Measurements from ENCODE around the gene COG3.
A peak's percentile ranks its signal among the peaks of the same experiment; 100 is the strongest.

COG3 gene

DNA sequence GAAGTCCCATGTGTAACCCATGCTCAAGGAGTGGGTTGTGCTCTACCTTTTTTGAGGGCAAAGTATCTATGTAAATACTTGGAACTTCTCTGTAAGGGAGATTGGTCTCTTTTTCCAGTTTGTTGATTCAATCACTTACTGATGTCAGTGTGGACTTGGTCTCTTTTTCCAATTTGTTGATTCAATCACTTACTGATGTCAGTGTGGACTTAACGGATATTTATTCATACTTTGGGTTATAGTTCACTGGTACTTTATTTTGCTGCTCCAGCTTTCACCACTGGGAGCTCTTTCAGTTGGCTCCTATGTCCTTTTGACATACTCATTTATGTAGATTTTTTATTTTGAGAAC lies 36.4 kb downstream of the COG3 start:
- H3K27me3 ChIP-seq (ENCODE audit: low read depth) = no peaks in the 10 kb centered on the region
- DNase-seq (ENCODE audit: low spot score in 2 of 2) = no peak
- in situ Hi-C loops (cut with MboI; ENCODE audit: low sequenced_read_pairs) = no loop called here
- H3K9me3 ChIP-seq = no peaks in the 10 kb centered on the region
- peaks cover 6% of the 10 kb centered on the region for H3K4me1 ChIP-seq
- no peak overlapping the region for H3K4me3 ChIP-seq
- H3K36me3 ChIP-seq (replicated peaks) = peaks cover 33% of the 10 kb centered on the region

DNA sequence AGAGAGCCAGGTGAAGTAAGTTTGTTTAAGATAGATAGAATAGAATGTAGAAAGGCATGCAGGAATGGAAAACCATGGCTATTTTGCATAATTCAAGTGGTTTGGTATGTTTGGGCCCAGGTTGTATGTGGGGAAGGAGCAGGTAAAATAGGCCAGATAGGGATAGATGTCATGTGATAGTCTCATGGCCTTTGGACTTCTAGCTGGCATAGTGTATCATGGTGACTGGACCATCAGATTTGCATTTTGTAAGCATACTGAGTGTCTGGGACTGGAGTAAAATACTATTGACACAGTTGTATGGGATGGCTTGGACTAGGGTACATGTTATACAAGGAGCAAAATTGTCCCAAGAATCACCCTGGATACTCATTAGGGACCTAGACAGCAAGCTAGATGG lies 38.9 kb downstream of the COG3 start:
- H3K27me3 ChIP-seq (ENCODE audit: low read depth) = no peaks in the 10 kb centered on the region
- in situ Hi-C loops (cut with MboI; ENCODE audit: low sequenced_read_pairs) = no loop called here
- peaks cover 6% of the 10 kb centered on the region for H3K4me1 ChIP-seq
- no peak overlapping the region for H3K4me3 ChIP-seq
- no peak for DNase-seq (ENCODE audit: low spot score in 2 of 2)
- no peaks in the 10 kb centered on the region for H3K9me3 ChIP-seq
- peaks cover 31% of the 10 kb centered on the region for H3K36me3 ChIP-seq (replicated peaks)

DNA sequence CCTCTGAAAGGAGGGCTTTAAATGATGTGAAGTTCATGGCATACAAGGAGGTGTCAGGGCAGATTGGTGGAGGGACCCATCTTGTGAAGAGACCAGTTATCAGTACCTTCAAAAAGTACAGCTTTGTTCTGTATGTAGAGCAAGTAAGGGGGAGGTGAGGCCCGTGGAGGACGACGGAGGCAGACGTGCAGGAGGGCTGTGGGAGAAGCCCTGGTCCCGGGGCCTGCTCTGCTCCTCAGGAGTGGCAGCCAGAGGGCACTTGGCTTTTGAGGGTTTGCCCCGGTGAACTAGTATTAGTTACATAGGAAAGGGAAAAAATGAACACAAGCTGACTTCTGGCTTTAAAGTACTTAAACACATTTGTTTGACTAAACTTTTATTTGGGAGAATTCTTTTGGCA lies 42.1 kb downstream of the COG3 start:
- no peak for DNase-seq (ENCODE audit: low spot score in 2 of 2)
- in situ Hi-C loops (cut with MboI; ENCODE audit: low sequenced_read_pairs) = no loop called here
- no peaks in the 10 kb centered on the region for H3K27me3 ChIP-seq (ENCODE audit: low read depth)
- H3K4me3 ChIP-seq = no peak overlapping the region
- H3K4me1 ChIP-seq = no peaks in the 10 kb centered on the region
- peaks cover 35% of the 10 kb centered on the region for H3K36me3 ChIP-seq (replicated peaks)
- H3K9me3 ChIP-seq = no peaks in the 10 kb centered on the region

DNA sequence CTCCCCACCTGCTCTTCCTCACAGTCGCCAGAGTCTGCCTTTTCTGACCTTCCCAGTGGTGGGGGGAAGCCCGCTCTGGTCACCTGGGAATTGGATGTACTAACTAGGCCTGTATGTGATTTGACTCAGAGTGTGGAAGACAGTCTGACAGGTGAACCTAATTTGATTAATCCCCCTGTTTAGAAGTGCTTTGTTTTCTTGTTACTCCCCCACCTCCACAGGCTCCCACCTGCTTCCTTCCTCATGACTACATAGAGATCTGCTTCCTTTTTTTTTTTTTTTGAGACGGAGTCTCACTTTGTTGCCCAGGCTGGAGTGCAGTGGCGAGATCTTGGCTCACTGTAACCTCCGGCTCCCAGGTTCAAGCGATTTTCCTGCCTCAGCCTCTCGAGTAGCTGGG lies 44.0 kb downstream of the COG3 start:
- peaks cover 31% of the 10 kb centered on the region for H3K36me3 ChIP-seq (replicated peaks)
- in situ Hi-C loops (cut with MboI; ENCODE audit: low sequenced_read_pairs) = no loop called here

DNA sequence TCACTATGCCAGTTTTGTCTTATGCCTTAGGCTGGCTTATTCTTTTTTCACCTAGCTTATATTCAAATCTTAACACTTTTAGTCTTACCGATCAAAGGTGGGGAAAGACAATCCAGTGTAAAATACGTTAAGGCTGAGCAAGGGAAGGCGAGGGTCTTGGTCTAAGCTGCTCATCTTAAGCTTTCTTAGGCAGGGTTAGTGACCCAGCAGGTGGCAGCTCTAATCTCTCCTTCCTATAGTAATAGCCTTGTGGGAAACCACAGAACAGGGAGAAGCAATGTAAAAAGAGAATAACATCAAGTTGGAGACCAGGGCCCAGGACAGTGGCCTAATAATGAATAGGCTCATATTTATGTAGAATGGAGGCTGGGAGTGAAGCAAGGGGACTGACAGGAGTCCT lies 45.9 kb downstream of the COG3 start:
- H3K36me3 ChIP-seq (replicated peaks) = peaks cover 20% of the 10 kb centered on the region
- H3K4me1 ChIP-seq = no peaks in the 10 kb centered on the region
- no peaks in the 10 kb centered on the region for H3K9me3 ChIP-seq
- H3K4me3 ChIP-seq = no peak overlapping the region
- in situ Hi-C loops (cut with MboI; ENCODE audit: low sequenced_read_pairs) = no loop called here
- DNase-seq (ENCODE audit: low spot score in 2 of 2) = no peak
- no peaks in the 10 kb centered on the region for H3K27me3 ChIP-seq (ENCODE audit: low read depth)

More for the DNA sequence above, 44.0 kb downstream of the COG3 start:
- Histone ChIP-seq H3K4me3 (no peak overlapping the region), H3K27me3 (ENCODE audit: low read depth) (no peaks in the 10 kb centered on the region), H3K4me1 (no peaks in the 10 kb centered on the region), H3K9me3 (no peaks in the 10 kb centered on the region)
- DNase-seq (ENCODE audit: low spot score in 2 of 2) = no peak

DNA sequence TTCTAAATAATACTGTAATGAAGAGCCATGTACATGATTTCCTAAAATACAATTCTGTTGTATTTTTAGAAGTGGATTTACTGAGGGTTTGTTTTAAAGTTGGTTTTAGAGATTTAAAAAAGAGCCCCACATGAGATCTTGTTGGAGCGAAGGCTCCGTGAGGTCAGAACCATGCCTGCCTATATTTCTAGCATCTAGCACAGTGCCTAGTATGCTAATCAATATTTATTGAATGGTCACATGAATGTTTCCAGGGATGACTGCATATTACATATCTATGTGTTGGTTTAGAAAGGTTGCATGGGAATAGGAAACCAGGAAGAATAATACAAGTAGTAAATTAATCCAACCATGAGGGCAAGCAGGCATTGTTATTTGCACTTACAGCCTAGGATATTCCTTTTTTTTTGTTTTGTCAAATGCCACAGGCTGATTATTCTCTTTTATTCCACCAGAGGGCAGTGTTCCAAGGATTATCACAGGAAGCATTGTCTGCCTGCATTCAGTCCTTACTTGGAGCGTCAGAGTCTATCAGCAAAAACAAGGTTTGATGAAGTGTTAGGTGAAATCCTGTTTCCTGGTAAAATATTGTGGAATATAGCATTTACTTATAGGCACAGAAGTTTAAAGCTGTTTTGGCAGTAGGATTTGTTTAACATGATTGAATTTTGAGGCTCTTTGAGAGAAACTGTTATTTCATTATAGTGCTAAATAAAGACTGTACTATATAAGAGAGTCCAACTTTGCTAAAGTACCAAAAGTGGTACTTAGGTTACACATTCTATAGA lies 46.8 kb downstream of the COG3 start:
- Histone ChIP-seq H3K4me3 (no peak overlapping the region), H3K36me3 (replicated peaks) (peaks cover 24% of the 10 kb centered on the region; the same call in 1 of the 2 replicates)
- in situ Hi-C loops (cut with MboI; ENCODE audit: low sequenced_read_pairs) = no loop called here

DNA sequence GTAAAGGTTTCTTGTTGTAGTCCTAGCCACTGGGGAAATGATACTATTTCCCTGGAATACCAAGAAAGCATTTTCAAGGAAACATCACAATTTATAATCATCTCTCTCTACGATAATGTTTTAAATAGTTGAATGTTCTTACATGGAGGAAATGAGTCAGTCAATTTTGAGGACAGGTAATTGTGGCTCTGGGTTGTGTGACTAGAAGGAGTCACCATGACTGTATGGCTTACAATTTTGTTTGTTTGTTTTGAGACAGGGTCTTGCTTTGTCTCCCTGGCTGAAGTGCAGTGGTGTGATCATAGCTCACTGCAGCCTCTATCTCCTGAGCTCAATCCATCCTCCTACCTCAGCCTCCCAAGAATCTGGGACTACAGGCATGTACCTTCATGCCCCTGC lies 47.4 kb downstream of the COG3 start:
- Histone ChIP-seq H3K4me3 (no peak overlapping the region), H3K9me3 (no peaks in the 10 kb centered on the region), H3K4me1 (no peaks in the 10 kb centered on the region), H3K27me3 (ENCODE audit: low read depth) (no peaks in the 10 kb centered on the region), H3K36me3 (replicated peaks) (peaks cover 20% of the 10 kb centered on the region; the same call in 1 of the 2 replicates)
- DNase-seq (ENCODE audit: low spot score in 2 of 2) = no peak
- in situ Hi-C loops (cut with MboI; ENCODE audit: low sequenced_read_pairs) = no loop called here

More for the DNA sequence above, 46.8 kb downstream of the COG3 start:
- Histone ChIP-seq H3K9me3 (no peaks in the 10 kb centered on the region), H3K4me1 (no peaks in the 10 kb centered on the region), H3K27me3 (ENCODE audit: low read depth) (no peaks in the 10 kb centered on the region)
- DNase-seq (ENCODE audit: low spot score in 2 of 2) = peak; percentile 48 to 76

DNA sequence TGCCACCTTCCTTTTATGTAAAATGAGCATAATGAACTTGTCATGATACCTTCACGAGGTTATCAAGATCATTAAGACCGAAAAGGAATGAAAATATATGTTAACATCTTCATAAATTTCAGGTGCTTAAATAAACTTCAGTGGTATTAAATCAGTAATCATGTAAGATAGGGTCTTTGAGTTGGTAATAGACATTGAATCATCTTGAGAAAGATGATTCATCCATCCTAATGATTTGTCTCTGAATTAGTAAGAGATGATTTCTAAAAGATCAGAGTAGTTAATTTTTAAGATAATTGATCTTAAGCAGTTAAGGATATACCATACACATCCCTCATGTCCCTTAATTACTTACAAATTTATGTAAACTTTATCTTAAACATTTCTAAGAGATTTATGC lies 52.0 kb downstream of the COG3 start:
- H3K9me3 ChIP-seq = no peaks in the 10 kb centered on the region
- DNase-seq (ENCODE audit: low spot score in 2 of 2) = no peak
- H3K27me3 ChIP-seq (ENCODE audit: low read depth) = no peaks in the 10 kb centered on the region
- H3K36me3 ChIP-seq (replicated peaks) = peaks cover 37% of the 10 kb centered on the region
- H3K4me3 ChIP-seq = no peak overlapping the region
- in situ Hi-C loops (cut with MboI; ENCODE audit: low sequenced_read_pairs) = no loop called here
- no peaks in the 10 kb centered on the region for H3K4me1 ChIP-seq

DNA sequence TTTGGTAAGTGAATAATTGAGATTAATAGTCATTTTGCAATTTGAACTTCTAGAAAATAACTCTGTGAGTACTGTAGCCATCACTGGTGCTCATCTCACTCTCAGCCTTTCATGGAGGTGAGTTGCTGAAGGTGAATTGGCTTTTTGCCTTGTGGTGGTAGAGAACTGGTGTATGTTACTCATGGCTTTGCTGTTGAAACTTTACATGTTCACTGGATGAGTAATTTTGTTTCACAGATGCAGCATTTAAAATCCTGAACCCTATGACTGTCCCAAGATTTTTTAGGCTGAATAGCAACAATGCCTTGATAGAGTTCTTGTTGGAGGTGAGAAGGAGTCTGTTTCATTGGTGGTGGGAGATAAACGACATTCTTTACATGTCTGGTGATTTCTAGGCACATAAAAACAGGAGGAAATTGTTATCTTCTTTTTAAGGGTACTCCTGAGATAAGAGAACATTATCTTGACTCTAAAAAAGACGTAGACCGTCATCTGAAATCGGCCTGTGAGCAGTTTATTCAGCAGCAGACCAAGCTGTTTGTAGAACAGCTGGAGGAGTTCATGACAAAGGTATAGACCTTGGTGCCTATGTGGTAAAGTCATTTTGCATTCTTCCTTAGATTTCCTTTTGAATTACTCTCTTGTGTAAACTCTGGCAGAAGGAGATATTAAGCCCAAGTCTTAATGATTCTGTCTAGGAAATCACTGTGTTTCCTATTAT lies 53.9 kb downstream of the COG3 start:
- in situ Hi-C loops (cut with MboI; ENCODE audit: low sequenced_read_pairs) = no loop called here
- no peaks in the 10 kb centered on the region for H3K4me1 ChIP-seq
- no peak for DNase-seq (ENCODE audit: low spot score in 2 of 2)
- H3K27me3 ChIP-seq (ENCODE audit: low read depth) = no peaks in the 10 kb centered on the region
- peaks cover 38% of the 10 kb centered on the region for H3K36me3 ChIP-seq (replicated peaks)
- no peaks in the 10 kb centered on the region for H3K9me3 ChIP-seq
- no peak overlapping the region for H3K4me3 ChIP-seq

DNA sequence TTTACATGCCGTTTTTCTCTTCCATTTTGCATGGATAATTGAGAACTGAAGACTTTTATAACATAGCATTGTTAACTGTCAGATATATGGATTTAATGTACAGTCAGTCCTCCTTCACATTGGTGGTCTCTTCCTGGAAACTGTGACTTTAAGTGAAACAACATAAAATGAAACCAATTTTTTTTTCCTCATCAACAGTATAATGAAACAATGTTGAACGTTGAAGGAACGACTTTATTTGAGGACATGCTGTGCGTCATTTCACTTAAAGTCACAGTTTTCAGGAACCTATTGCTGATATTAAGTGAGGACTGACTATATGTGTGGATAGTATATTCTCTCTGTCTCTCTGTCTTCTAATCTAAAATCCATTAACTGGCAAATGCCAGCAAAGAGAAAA lies 54.8 kb downstream of the COG3 start:
- Histone ChIP-seq H3K4me1 (peaks cover 2% of the 10 kb centered on the region), H3K36me3 (replicated peaks) (peaks cover 38% of the 10 kb centered on the region)

DNA sequence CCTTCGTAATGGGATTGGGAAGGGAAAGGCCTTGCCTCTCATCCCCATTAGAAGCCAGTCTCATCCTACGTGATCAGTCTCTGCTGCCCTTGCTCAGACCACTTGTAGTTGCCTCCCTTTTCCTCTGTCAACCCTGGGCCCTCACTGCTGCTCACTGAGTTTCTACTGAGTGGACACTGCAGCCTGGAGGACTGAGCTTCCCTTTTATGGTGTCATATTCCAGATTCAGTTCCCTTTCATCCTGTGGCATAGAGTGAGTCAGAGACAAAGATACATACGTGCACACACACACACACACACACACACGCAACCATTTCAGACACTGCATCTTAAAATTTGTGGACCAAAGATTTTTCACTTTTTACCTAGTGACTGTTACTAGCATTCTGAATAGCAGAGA lies 56.6 kb downstream of the COG3 start:
- H3K4me3 ChIP-seq = no peak overlapping the region
- in situ Hi-C loops (cut with MboI; ENCODE audit: low sequenced_read_pairs) = no loop called here
- no peaks in the 10 kb centered on the region for H3K27me3 ChIP-seq (ENCODE audit: low read depth)
- H3K4me1 ChIP-seq = peaks cover 8% of the 10 kb centered on the region
- H3K36me3 ChIP-seq (replicated peaks) = peaks cover 34% of the 10 kb centered on the region
- no peaks in the 10 kb centered on the region for H3K9me3 ChIP-seq
- DNase-seq (ENCODE audit: low spot score in 2 of 2) = no peak

More for the DNA sequence above, 54.8 kb downstream of the COG3 start:
- Histone ChIP-seq H3K4me3 (no peak overlapping the region), H3K9me3 (no peaks in the 10 kb centered on the region), H3K27me3 (ENCODE audit: low read depth) (no peaks in the 10 kb centered on the region)
- in situ Hi-C loops (cut with MboI; ENCODE audit: low sequenced_read_pairs) = no loop called here
- no peak for DNase-seq (ENCODE audit: low spot score in 2 of 2)

DNA sequence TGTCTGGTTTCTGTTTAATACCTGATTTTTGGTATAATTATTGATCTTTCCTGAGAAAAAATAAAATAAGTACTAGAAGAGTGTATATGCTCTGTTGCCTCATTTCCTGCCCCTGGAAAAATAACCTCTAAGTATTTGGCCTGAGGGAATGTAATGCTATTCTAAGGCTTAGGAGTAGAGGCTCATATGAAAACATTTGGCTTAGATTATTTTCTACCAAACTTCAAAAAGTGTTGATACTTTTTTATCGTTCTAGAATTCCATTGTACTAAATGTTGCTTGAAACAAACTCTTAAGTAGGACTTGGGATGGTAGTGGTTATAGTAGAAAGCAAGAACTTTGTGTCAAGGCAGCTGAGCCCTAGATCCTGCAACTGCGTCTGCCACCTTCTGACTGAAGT lies 57.8 kb downstream of the COG3 start:
- Histone ChIP-seq H3K27me3 (ENCODE audit: low read depth) (no peaks in the 10 kb centered on the region), H3K9me3 (no peaks in the 10 kb centered on the region), H3K4me3 (no peak overlapping the region), H3K36me3 (replicated peaks) (peaks cover 29% of the 10 kb centered on the region), H3K4me1 (peaks cover 13% of the 10 kb centered on the region)
- no peak for DNase-seq (ENCODE audit: low spot score in 2 of 2)
- in situ Hi-C loops (cut with MboI; ENCODE audit: low sequenced_read_pairs) = no loop called here

DNA sequence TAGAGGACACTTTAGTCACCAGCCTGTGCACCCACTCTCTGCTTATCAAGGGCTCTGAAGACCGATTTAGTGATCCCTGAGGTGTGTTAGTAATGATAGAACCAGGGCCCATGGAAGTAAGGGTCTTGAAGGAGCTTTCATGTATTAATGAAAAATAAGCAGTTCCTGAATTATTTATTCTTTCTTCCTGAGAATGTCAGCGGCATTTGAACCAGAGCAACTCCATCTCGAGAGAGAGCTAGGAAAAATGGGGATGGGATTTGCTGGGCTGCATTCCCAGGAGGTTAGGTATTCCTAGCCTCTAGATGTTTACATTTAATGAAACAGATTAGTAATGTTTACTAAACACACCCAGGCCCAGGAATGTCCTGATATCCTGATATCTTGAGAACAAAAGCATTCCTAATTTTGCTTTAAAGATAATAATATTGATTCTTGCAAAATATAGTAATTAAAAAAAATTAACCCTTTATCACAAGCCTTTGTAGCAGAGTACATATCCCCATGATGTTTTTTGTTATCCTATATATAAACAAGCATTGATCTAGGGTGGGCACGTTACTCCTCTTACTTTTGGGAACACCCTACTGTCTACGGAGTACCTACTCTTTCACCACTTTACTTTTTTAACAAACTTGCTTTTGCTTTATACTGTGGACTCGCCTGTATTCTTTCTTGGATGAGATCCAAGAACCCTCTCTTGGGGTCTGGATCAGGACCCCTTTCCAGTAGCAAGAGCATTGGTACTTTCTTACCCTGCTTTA lies 63.1 kb downstream of the COG3 start:
- Histone ChIP-seq H3K9me3 (no peaks in the 10 kb centered on the region), H3K27me3 (ENCODE audit: low read depth) (no peaks in the 10 kb centered on the region), H3K4me3 (no peak overlapping the region), H3K4me1 (peaks cover 27% of the 10 kb centered on the region), H3K36me3 (replicated peaks) (peaks cover 6% of the 10 kb centered on the region)
- in situ Hi-C loops (cut with MboI; ENCODE audit: low sequenced_read_pairs) = no loop called here
- DNase-seq (ENCODE audit: low spot score in 2 of 2) = no peak

DNA sequence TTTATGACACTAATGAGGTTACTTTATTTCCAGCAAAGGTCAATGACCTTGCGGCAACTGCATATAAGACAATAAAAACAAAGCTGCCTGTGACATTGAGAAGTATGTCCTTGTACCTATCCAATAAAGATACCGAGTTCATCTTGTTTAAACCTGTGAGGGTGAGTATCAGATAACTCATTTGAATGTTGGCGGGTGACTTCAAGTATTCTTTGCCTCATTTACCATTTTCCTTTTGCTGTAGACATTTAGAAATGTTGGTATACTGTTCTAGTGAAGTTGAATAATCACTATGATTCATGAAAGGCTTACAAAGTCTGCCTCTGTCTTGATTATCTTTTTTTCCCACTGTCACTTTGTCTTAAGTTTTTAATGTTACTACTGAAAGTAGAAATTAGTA lies 65.0 kb downstream of the COG3 start:
- no peaks in the 10 kb centered on the region for H3K9me3 ChIP-seq
- in situ Hi-C loops (cut with MboI; ENCODE audit: low sequenced_read_pairs) = no loop called here
- H3K36me3 ChIP-seq (replicated peaks) = peaks cover 16% of the 10 kb centered on the region
- H3K27me3 ChIP-seq (ENCODE audit: low read depth) = no peaks in the 10 kb centered on the region
- no peak for DNase-seq (ENCODE audit: low spot score in 2 of 2)
- no peak overlapping the region for H3K4me3 ChIP-seq
- peaks cover 23% of the 10 kb centered on the region for H3K4me1 ChIP-seq

Measured in HAP-1 (cell line).